Keratinocyte (primary cell): ENCODE measurements around the gene CD44. TPM values are rescaled to one million over a fixed set of nuclear protein-coding genes. Genes with fewer than 3 reads are reported as not detected.

ENCODE experiments used
- DNase-seq: peaks from one replicate; pipeline ENCODE4 v3.0.0-alpha.2; 2011; ENCODE audit warnings: low read depth, missing footprints, low spot score
- FAIRE-seq: peaks from 2 replicates; lab custom pipeline; 2011; peaks lifted over from hg19 to GRCh38; lab: Jason Lieb, UNC
- H2AFZ ChIP-seq: 2 replicates; pipeline ENCODE4 v1.6.0; 2012; ENCODE audit warnings: low read length, control low read depth, inconsistent platforms; ENCODE audit not compliant: control insufficient read depth
- H3K27ac ChIP-seq: 2 replicates; pipeline ENCODE4 v1.5.1; 2011; ENCODE audit warnings: low read length; ENCODE audit not compliant: control insufficient read depth, insufficient read depth
- H3K27me3 ChIP-seq: 3 replicates; pipeline ENCODE4 v1.6.0; 2011; ENCODE audit warnings: low read length; ENCODE audit not compliant: control insufficient read depth, insufficient read depth; ENCODE audit errors: extremely low read depth
- H3K36me3 ChIP-seq, 2 experiments: 2 replicates in 1 of 2; 3 replicates in 1 of 2; pipeline ENCODE4 v1.5.1; 2011; ENCODE audit warnings: low read length in 2 of 2, mild to moderate bottlenecking in 1 of 2; ENCODE audit not compliant: control insufficient read depth in 2 of 2, insufficient read depth in 2 of 2; ENCODE audit errors: extremely low read depth in 1 of 2
- H3K4me1 ChIP-seq: 3 replicates; pipeline ENCODE4 v1.5.1; 2011; ENCODE audit warnings: low read length; ENCODE audit not compliant: control insufficient read depth, insufficient read depth; ENCODE audit errors: extremely low read depth
- H3K4me2 ChIP-seq: 3 replicates; pipeline ENCODE4 v1.6.0; 2011; ENCODE audit warnings: low read depth, low read length; ENCODE audit not compliant: control insufficient read depth, insufficient read depth; ENCODE audit errors: extremely low read depth
- H3K4me3 ChIP-seq, 3 experiments: fragments of 200-600 bp in 1 of 3; sonication (generic) in 1 of 3; 2 replicates in 2 of 3; 3 replicates in 1 of 3; pipeline ENCODE4 v1.5.1; 2011 to 2016; ENCODE audit warnings: low read length in 3 of 3, mild to moderate bottlenecking in 3 of 3, control low read depth in 2 of 3, inconsistent platforms in 1 of 3, low read depth in 1 of 3, mixed read lengths in 1 of 3, mixed run types in 1 of 3, moderate library complexity in 1 of 3; ENCODE audit not compliant: control insufficient read depth in 2 of 3, insufficient read depth in 2 of 3; ENCODE audit errors: extremely low read depth in 1 of 3
- H3K79me2 ChIP-seq: 2 replicates; pipeline ENCODE4 v1.6.0; 2012; ENCODE audit warnings: low read length; ENCODE audit not compliant: control insufficient read depth, insufficient read depth
- H3K9ac ChIP-seq: 3 replicates; pipeline ENCODE4 v1.6.0; 2011; ENCODE audit warnings: low read length; ENCODE audit not compliant: control insufficient read depth, insufficient read depth; ENCODE audit errors: extremely low read depth
- H3K9me1 ChIP-seq: 3 replicates; pipeline ENCODE4 v1.6.0; 2011; ENCODE audit warnings: low read length; ENCODE audit not compliant: control insufficient read depth, insufficient read depth; ENCODE audit errors: extremely low read depth
- H3K9me3 ChIP-seq: 2 replicates; pipeline ENCODE4 v1.5.1; 2012; ENCODE audit warnings: low read depth, low read length; ENCODE audit not compliant: control insufficient read depth
- H4K20me1 ChIP-seq: 3 replicates; pipeline ENCODE4 v1.6.0; 2011; ENCODE audit warnings: low read length; ENCODE audit not compliant: control insufficient read depth, insufficient read depth; ENCODE audit errors: extremely low read depth
- CTCF ChIP-seq, 3 experiments: IDR thresholded peaks in 1 of 3; conservative IDR thresholded peaks in 1 of 3; optimal IDR thresholded peaks in 1 of 3; 2 replicates in 2 of 3; 3 replicates in 1 of 3; pipeline versions ENCODE3 to v1.5.1; 2011; ENCODE audit warnings: low read length in 3 of 3, mild to moderate bottlenecking in 3 of 3, moderate library complexity in 2 of 3, control low read depth in 1 of 3, inconsistent platforms in 1 of 3; ENCODE audit not compliant: insufficient read depth in 2 of 3; ENCODE audit errors: extremely low read depth in 1 of 3
- EZH2 ChIP-seq: IDR thresholded peaks from one replicate; pipeline ENCODE4 v1.6.1; 2012; ENCODE audit warnings: inconsistent platforms, mild to moderate bottlenecking, low read length, moderate library complexity
- dilution Hi-C: fragments of 300-500 bp; cut with MboI; formaldehyde crosslinking; loops from one replicate; pipeline ENCODE4 v1.7.0; 2020; ENCODE audit warnings: low sequenced_read_pairs; ENCODE audit not compliant: extremely low pct_ligation_motif_present
- polyA plus RNA-seq, 5 experiments: library from polyadenylated mRNA; depleted of rRNA in 3 of 5; stranded (reverse) in 3 of 5; stranded (forward) in 1 of 5; unstranded in 1 of 5; fragments of >200 nt; gene quantifications; 1 replicate in 1 of 5; 2 replicates in 3 of 5; 3 replicates in 1 of 5; pipeline versions ENCODE4 v1.2.1 to v1.2.3, GENCODE V29; 2011 to 2012; ENCODE audit warnings: missing spikeins in 2 of 5, low read depth in 1 of 5, low replicate concordance in 1 of 5

CD44 gene
- polyA plus RNA-seq, 1 donor (not counting 4 experiments of a cell fraction or from before 2014, with no cell fraction given), result 2,038 TPM

- Histone ChIP-seq H3K9me3 (no peaks in the 10 kb centered on the region), H3K4me1 (peaks cover 57% of the 10 kb centered on the region), H4K20me1 (no peaks in the 10 kb centered on the region), H3K9ac (peak overlapping the region; percentile 78), H2AFZ (no peak overlapping the region), H3K4me3 (peak overlapping the region; percentile 1 to 53 (median 50)), H3K9me1 (no peaks in the 10 kb centered on the region), H3K36me3 (no peaks in the 10 kb centered on the region), H3K27ac (peak overlapping the region; percentile 98), H3K27me3 (no peaks in the 10 kb centered on the region), H3K4me2 (peak overlapping the region; percentile 68), H3K79me2 (peaks cover 4% of the 10 kb centered on the region)
- DNase-seq, result no peak
- FAIRE-seq, result peak; percentile 67
- dilution Hi-C loops, result no loop called here
- TF ChIP-seq CTCF (optimal IDR thresholded peaks at IDR 0.05 in 1 of 3, IDR thresholded peaks at IDR 0.05 in 1 of 3, conservative IDR thresholded peaks at IDR 0.05 in 1 of 3; ENCODE audit: extremely low read depth in 1 of 3, insufficient read depth in 2 of 3, low read length in 3 of 3) (no peak), EZH2 (no peak)
These were observed 26.7 kb upstream of the CD44 start for GRCh38 chr11:35112056-35112845.

GRCh38 chr11:35112846-35113105 is 26.2 kb upstream of the CD44 start:
- Histone ChIP-seq H3K9me3 (no peaks in the 10 kb centered on the region), H3K4me1 (peaks cover 57% of the 10 kb centered on the region), H3K27ac (peak overlapping the region; percentile 98), H3K4me3 (peak overlapping the region; percentile 1 to 53 (median 40)), H4K20me1 (no peaks in the 10 kb centered on the region), H3K4me2 (peak overlapping the region; percentile 68), H2AFZ (no peak overlapping the region), H3K9ac (peak overlapping the region; percentile 53), H3K36me3 (no peaks in the 10 kb centered on the region), H3K79me2 (peaks cover 4% of the 10 kb centered on the region), H3K9me1 (no peaks in the 10 kb centered on the region), H3K27me3 (no peaks in the 10 kb centered on the region)
- dilution Hi-C loops, result no loop called here
- TF ChIP-seq EZH2, result no peak
- no peak for TF ChIP-seq CTCF (optimal IDR thresholded peaks at IDR 0.05 in 1 of 3, IDR thresholded peaks at IDR 0.05 in 1 of 3, conservative IDR thresholded peaks at IDR 0.05 in 1 of 3; ENCODE audit: extremely low read depth in 1 of 3, insufficient read depth in 2 of 3, low read length in 3 of 3)
- DNase-seq (no peak), FAIRE-seq (no peak)
